ENCODE results near the gene CDAN1. TPM values are rescaled to one million over a fixed set of nuclear protein-coding genes. Genes with fewer than 3 reads are reported as not detected.

CDAN1 gene
- total RNA-seq: 14.6 and 15.6 TPM in 2 replicates

GRCh38 chr15:42736793-42737528 is at the start of gene CDAN1:
CDAN1 (minus strand) TSS chr15:42737128; CDS start chr15:42737102, 26 bp downstream.
- Mint-ChIP-seq H3K4me3 (peak within 1 kb of the TSS; percentile 83), H3K27ac (peak within 1 kb of the TSS; percentile 61), H3K36me3 (ENCODE audit: low read depth) (peaks cover 26% of the 10 kb centered on the region), H3K27me3 (no peaks in the 10 kb centered on the region), H3K4me1 (peaks cover 13% of the 10 kb centered on the region), H3K9me3 (no peaks in the 10 kb centered on the region)
- CTCF ChIA-PET: interaction anchor here (2.5 kb wide), 1 partner anchor 189 kb away, joined by 6 read pairs; no protein-coding TSS in a partner anchor
- ATAC-seq (ENCODE audit: low read depth): peak; percentile 96
- POLR2A ChIA-PET: interaction anchor here (0.6 kb wide), 1 partner anchor 10 kb away, joined by 3 read pairs; no protein-coding TSS in a partner anchor
- peak; percentile 92 for DNase-seq
- intact Hi-C loops (cut with micrococcal nuclease): loop anchor here (1.0 to 10.0 kb wide), 5 partner anchors 184 to 634 kb away; partner anchors contain the start of genes CCNDBP1, GANC, TMEM87A and TUBGCP4
- TF ChIP-seq CTCF (IDR thresholded peaks at IDR 0.05): no peak

GRCh38 chr15:42785569-42785968 is 48.6 kb upstream of the CDAN1 start:
- H3K9me3 Mint-ChIP-seq: no peaks in the 10 kb centered on the region
- ChIA-PET POLR2A (no interaction called here), CTCF (no interaction called here)
- intact Hi-C loops (cut with micrococcal nuclease): no loop called here
- no peak for DNase-seq
- no peak for ATAC-seq (ENCODE audit: low read depth)
- H3K36me3 Mint-ChIP-seq (ENCODE audit: low read depth): peaks cover 32% of the 10 kb centered on the region
- no peaks in the 10 kb centered on the region for H3K4me1 Mint-ChIP-seq
- H3K27me3 Mint-ChIP-seq: no peaks in the 10 kb centered on the region
- H3K4me3 Mint-ChIP-seq: no peak overlapping the region
- TF ChIP-seq CTCF (IDR thresholded peaks at IDR 0.05): no peak
- H3K27ac Mint-ChIP-seq: no peak overlapping the region

GRCh38 chr15:42784705-42785104 is 47.8 kb upstream of the CDAN1 start:
- Mint-ChIP-seq H3K36me3 (ENCODE audit: low read depth) (peaks cover 34% of the 10 kb centered on the region), H3K4me1 (no peaks in the 10 kb centered on the region), H3K9me3 (no peaks in the 10 kb centered on the region), H3K27me3 (no peaks in the 10 kb centered on the region), H3K4me3 (no peak overlapping the region), H3K27ac (no peak overlapping the region)
- ChIA-PET CTCF (no interaction called here), POLR2A (interaction anchor here (0.8 kb wide), 1 partner anchor 1547 kb away, joined by 6 read pairs; no protein-coding TSS in a partner anchor)
- intact Hi-C loops (cut with micrococcal nuclease): no loop called here
- ATAC-seq (ENCODE audit: low read depth) (no peak), DNase-seq (no peak)
- TF ChIP-seq CTCF (IDR thresholded peaks at IDR 0.05): no peak

- no peak overlapping the region for H3K4me3 Mint-ChIP-seq
- no peaks in the 10 kb centered on the region for H3K9me3 Mint-ChIP-seq
- H3K27ac Mint-ChIP-seq: no peak overlapping the region
- POLR2A ChIA-PET: no interaction called here
- no peaks in the 10 kb centered on the region for H3K27me3 Mint-ChIP-seq
- ATAC-seq (ENCODE audit: low read depth): no peak
- no peaks in the 10 kb centered on the region for H3K4me1 Mint-ChIP-seq
- peaks cover 27% of the 10 kb centered on the region for H3K36me3 Mint-ChIP-seq (ENCODE audit: low read depth)
- no peak for TF ChIP-seq CTCF (IDR thresholded peaks at IDR 0.05)
- CTCF ChIA-PET: no interaction called here
- intact Hi-C loops (cut with micrococcal nuclease): no loop called here
- DNase-seq: no peak
Observed at GRCh38 chr15:42782716-42783115, 45.8 kb upstream of the CDAN1 start.

GRCh38 chr15:42775416-42775815 is 38.5 kb upstream of the CDAN1 start:
- no peak for DNase-seq
- CTCF ChIA-PET: no interaction called here
- intact Hi-C loops (cut with micrococcal nuclease): no loop called here
- Mint-ChIP-seq H3K27ac (no peak overlapping the region), H3K36me3 (ENCODE audit: low read depth) (peaks cover 42% of the 10 kb centered on the region), H3K4me1 (no peaks in the 10 kb centered on the region), H3K9me3 (no peaks in the 10 kb centered on the region), H3K27me3 (no peaks in the 10 kb centered on the region), H3K4me3 (no peak overlapping the region)
- ATAC-seq (ENCODE audit: low read depth): no peak
- POLR2A ChIA-PET: no interaction called here
- no peak for TF ChIP-seq CTCF (IDR thresholded peaks at IDR 0.05)
